Endothelial cell of umbilical vein (primary cell): ENCODE data around the gene ROPN1L.

Experiments used
- EZH2 ChIP-seq: IDR thresholded peaks from 2 replicates; pipeline ENCODE4 v1.6.1; 2012; ENCODE audit warnings: borderline replicate concordance, low read depth, mild to moderate bottlenecking, moderate library complexity, low read length, inconsistent platforms; ENCODE audit not compliant: severe bottlenecking
- FOS ChIP-seq: IDR thresholded peaks from 2 replicates; pipeline ENCODE4 v1.6.1; 2011; ENCODE audit warnings: mild to moderate bottlenecking, low read length, moderate library complexity, borderline replicate concordance; ENCODE audit not compliant: insufficient read depth
- GATA2 ChIP-seq: IDR thresholded peaks from 2 replicates; pipeline ENCODE4 v1.7.0; 2011; ENCODE audit warnings: low read depth, mild to moderate bottlenecking, moderate library complexity, mixed read lengths, low read length; ENCODE audit not compliant: insufficient read length, insufficient read depth
- JUN ChIP-seq: IDR thresholded peaks from 2 replicates; pipeline ENCODE4 v1.6.1; 2011; ENCODE audit warnings: borderline replicate concordance, low read depth; ENCODE audit not compliant: insufficient read length, insufficient read depth
- MYC ChIP-seq: IDR thresholded peaks from one replicate; pipeline ENCODE4 v1.6.1; 2011; ENCODE audit warnings: mild to moderate bottlenecking, low read depth, low read length
- POLR2A ChIP-seq: IDR thresholded peaks from 2 replicates; pipeline ENCODE4 v1.6.1; 2012; ENCODE audit warnings: low read depth, mild to moderate bottlenecking, control low read depth, low read length
- POLR2AphosphoS5 ChIP-seq: IDR thresholded peaks from 2 replicates; pipeline ENCODE4 v1.6.1; 2012; ENCODE audit warnings: low read depth, mild to moderate bottlenecking, control low read depth, low read length, moderate library complexity; ENCODE audit not compliant: insufficient read depth
- TF ChIP-seq, protein P1 (sequence below), 2 donors: IDR thresholded peaks; 1 replicate in 1 of 2; 2 replicates in 1 of 2; pipeline ENCODE4 v1.5.1; 2011; ENCODE audit warnings: low read length in 2 of 2, mild to moderate bottlenecking in 2 of 2, moderate library complexity in 2 of 2, control low read depth in 1 of 2, inconsistent platforms in 1 of 2, low read depth in 1 of 2; ENCODE audit not compliant: insufficient read depth in 1 of 2; ENCODE audit errors: extremely low read depth in 1 of 2
- TF ChIP-seq, protein P2 (sequence below): IDR thresholded peaks from 2 replicates; pipeline ENCODE4 v1.6.1; 2011; ENCODE audit not compliant: insufficient read depth, insufficient read length

DNA sequence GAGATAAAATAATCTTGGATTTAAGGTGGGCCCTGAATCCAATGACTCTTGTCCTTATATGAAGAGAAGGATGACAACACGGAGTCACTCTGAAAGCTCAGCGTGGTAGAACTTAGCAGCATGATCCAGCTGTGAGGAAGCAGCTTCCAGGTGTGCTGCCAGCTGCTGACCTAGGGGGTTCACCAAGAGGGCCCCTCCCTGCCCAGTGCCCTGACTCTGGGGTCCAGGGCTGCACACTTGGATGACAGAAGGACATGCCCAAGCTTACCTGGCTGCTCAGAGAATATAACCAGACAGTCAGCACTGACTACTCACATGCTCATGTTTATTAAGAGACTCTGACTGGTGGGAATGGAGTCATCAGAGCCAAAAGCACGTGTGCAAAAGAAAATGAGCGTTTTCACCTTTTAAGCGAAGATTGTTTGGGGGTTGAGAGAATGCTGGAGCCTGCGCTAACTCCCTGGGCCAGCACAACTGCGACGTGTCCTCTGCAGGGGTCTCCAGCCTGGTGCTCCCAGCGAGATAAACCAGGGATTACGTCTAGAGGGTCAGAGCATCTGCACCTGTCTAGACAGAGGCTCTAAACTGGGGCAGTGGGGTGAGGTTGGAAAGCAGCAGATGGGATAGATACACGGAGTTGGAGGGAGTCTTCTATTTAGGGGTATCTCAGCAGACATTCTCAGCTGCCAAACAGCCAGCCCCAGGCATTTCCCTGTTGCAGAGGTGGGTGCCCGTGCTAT is 41.3 kb downstream of the ROPN1L start:
- TF ChIP-seq, protein P1, sequence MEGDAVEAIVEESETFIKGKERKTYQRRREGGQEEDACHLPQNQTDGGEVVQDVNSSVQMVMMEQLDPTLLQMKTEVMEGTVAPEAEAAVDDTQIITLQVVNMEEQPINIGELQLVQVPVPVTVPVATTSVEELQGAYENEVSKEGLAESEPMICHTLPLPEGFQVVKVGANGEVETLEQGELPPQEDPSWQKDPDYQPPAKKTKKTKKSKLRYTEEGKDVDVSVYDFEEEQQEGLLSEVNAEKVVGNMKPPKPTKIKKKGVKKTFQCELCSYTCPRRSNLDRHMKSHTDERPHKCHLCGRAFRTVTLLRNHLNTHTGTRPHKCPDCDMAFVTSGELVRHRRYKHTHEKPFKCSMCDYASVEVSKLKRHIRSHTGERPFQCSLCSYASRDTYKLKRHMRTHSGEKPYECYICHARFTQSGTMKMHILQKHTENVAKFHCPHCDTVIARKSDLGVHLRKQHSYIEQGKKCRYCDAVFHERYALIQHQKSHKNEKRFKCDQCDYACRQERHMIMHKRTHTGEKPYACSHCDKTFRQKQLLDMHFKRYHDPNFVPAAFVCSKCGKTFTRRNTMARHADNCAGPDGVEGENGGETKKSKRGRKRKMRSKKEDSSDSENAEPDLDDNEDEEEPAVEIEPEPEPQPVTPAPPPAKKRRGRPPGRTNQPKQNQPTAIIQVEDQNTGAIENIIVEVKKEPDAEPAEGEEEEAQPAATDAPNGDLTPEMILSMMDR (IDR thresholded peaks at IDR 0.05; ENCODE audit: extremely low read depth in 1 of 2, insufficient read depth in 1 of 2, low read depth in 1 of 2, low read length in 2 of 2), result no peak
- TF ChIP-seq FOS (no peak), MYC (no peak), EZH2 (no peak), POLR2AphosphoS5 (no peak), POLR2A (no peak), GATA2 (no peak), JUN (no peak)
- TF ChIP-seq, protein P2, sequence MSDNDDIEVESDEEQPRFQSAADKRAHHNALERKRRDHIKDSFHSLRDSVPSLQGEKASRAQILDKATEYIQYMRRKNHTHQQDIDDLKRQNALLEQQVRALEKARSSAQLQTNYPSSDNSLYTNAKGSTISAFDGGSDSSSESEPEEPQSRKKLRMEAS, result no peak
